ENCODE results near the gene MTR.
A peak's percentile ranks its signal among the peaks of the same experiment; 100 is the strongest.

The MTR gene

GRCh38 chr1:236795035-236795756 lies at the start of gene MTR:
MTR (plus strand) TSS chr1:236795292; CDS start chr1:236795704, 412 bp downstream.
- DNase-seq (ENCODE audit: extremely low read depth, low read depth), result peak; percentile 94
- TF ChIP-seq CTCF (IDR thresholded peaks at IDR 0.05; ENCODE audit: low read depth, low read length), result no peak

- no peak for DNase-seq (ENCODE audit: extremely low read depth, low read depth)
- TF ChIP-seq CTCF (IDR thresholded peaks at IDR 0.05; ENCODE audit: low read depth, low read length), result no peak
These were observed 48.3 kb upstream of the MTR start for GRCh38 chr1:236746785-236747184.

GRCh38 chr1:236747311-236747985 lies 47.6 kb upstream of the MTR start:
- no peak for TF ChIP-seq CTCF (IDR thresholded peaks at IDR 0.05; ENCODE audit: low read depth, low read length)
- DNase-seq (ENCODE audit: extremely low read depth, low read depth), result no peak

- no peak for DNase-seq (ENCODE audit: extremely low read depth, low read depth)
- no peak for TF ChIP-seq CTCF (IDR thresholded peaks at IDR 0.05; ENCODE audit: low read depth, low read length)
These were observed 46.7 kb upstream of the MTR start for GRCh38 chr1:236748268-236748870.

- no peak for DNase-seq (ENCODE audit: extremely low read depth, low read depth)
- no peak for TF ChIP-seq CTCF (IDR thresholded peaks at IDR 0.05; ENCODE audit: low read depth, low read length)
These were observed 44.2 kb upstream of the MTR start for GRCh38 chr1:236750928-236751327.

- no peak for TF ChIP-seq CTCF (IDR thresholded peaks at IDR 0.05; ENCODE audit: low read depth, low read length)
- DNase-seq (ENCODE audit: extremely low read depth, low read depth), result no peak
These were observed 43.7 kb upstream of the MTR start for GRCh38 chr1:236751385-236751784.

GRCh38 chr1:236751935-236752334 lies 43.2 kb upstream of the MTR start:
- TF ChIP-seq CTCF (IDR thresholded peaks at IDR 0.05; ENCODE audit: low read depth, low read length), result no peak

More at GRCh38 chr1:236751935-236752334, 43.2 kb upstream of the MTR start:
- no peak for DNase-seq (ENCODE audit: extremely low read depth, low read depth)
